ENCODE data around the gene DDIT3. TPM values are rescaled to one million over a fixed set of nuclear protein-coding genes. Genes with fewer than 3 reads are reported as not detected.

The DDIT3 gene
- total and polyA plus RNA-seq, 2 of the 8 experiments (the other 6 are each of a cell fraction or from before 2014, with no cell fraction given), result 4.9 to 5.7 TPM

- Histone ChIP-seq H4K5ac (ENCODE audit: insufficient read length, low read depth, low read length) (no peak overlapping the region), H2BK15ac (ENCODE audit: low read length) (no peak overlapping the region), H2AFZ (ENCODE audit: low read length) (no peak overlapping the region), H3K36me3 (ENCODE audit: control insufficient read depth in 2 of 4, insufficient read depth in 4 of 4, low read length in 3 of 4) (peaks cover 0 to 2% (median under 1%) of the 10 kb centered on the region in 4 experiments; a peak in 3 of 8 replicates), H2BK5ac (ENCODE audit: low read depth, low read length) (no peak overlapping the region), H3K27me3 (replicated peaks in 1 of 4; ENCODE audit: control insufficient read depth in 3 of 4, extremely low read depth in 1 of 4, insufficient read depth in 3 of 4, low read length in 3 of 4) (peaks cover 20 to 49% (median 42%) of the 10 kb centered on the region in 4 experiments), H2BK12ac (ENCODE audit: low read depth, low read length) (no peak overlapping the region), H3K4ac (replicated peaks; ENCODE audit: insufficient read length, low read depth, low read length) (no peak overlapping the region), H3K23ac (ENCODE audit: insufficient read length) (no peak overlapping the region), H3K9me3 (ENCODE audit: insufficient read depth in 2 of 2, low read depth in 1 of 2, low read length in 1 of 2) (no peaks in the 10 kb centered on the region), H3K9ac (replicated peaks in 1 of 4; ENCODE audit: extremely low read depth in 1 of 4, low read depth in 3 of 4, low read length in 3 of 4) (no peak overlapping the region), H4K91ac (replicated peaks; ENCODE audit: insufficient read length, low read length) (no peak overlapping the region), H3K56ac (replicated peaks; ENCODE audit: insufficient read length, low read depth, low read length) (no peak overlapping the region), H4K8ac (ENCODE audit: extremely low read depth, insufficient read depth, low read length) (no peak overlapping the region), H4K20me1 (replicated peaks in 1 of 2; ENCODE audit: control insufficient read depth in 1 of 2, insufficient read depth in 2 of 2, low read length in 2 of 2) (peaks cover 0 to 4% of the 10 kb centered on the region in 2 experiments), H3K4me3 (ENCODE audit: extremely low read depth in 1 of 4, insufficient read depth in 2 of 4, low read depth in 3 of 4, low read length in 4 of 4) (no peak overlapping the region), H2AK5ac (ENCODE audit: low read depth, low read length) (no peak overlapping the region), H3K79me2 (ENCODE audit: control insufficient read depth in 1 of 2, insufficient read depth in 2 of 2, low read length in 2 of 2) (no peaks in the 10 kb centered on the region), H3K79me1 (ENCODE audit: low read depth, low read length) (no peaks in the 10 kb centered on the region), H3K23me2 (ENCODE audit: low read depth, low read length) (peaks cover 8% of the 10 kb centered on the region; the same call in 1 of the 2 replicates), H2BK20ac (ENCODE audit: low read length) (no peak overlapping the region), H2BK120ac (replicated peaks; ENCODE audit: low read depth, low read length) (no peak overlapping the region), H3K4me2 (ENCODE audit: insufficient read depth in 1 of 2, low read depth in 2 of 2, low read length in 2 of 2) (peak overlapping the region in 1 of 2 experiments; percentile 88; a peak in 2 of 4 replicates), H3K27ac (ENCODE audit: low read depth, low read length) (no peak overlapping the region), H3K14ac (ENCODE audit: insufficient read length) (no peak overlapping the region), H3K18ac (ENCODE audit: extremely low read depth, low read length) (no peak overlapping the region), H3K4me1 (replicated peaks in 1 of 4; ENCODE audit: control insufficient read depth in 3 of 4, insufficient read depth in 4 of 4, low read length in 3 of 4) (peaks cover 0 to 25% (median 11%) of the 10 kb centered on the region in 4 experiments; a peak in 6 of 7 replicates)
- FAIRE-seq, result no peak
- DNase-seq (ENCODE audit: low read depth in 1 of 2, low spot score in 2 of 2), result no peak
- ChIA-PET CTCF (ENCODE audit: partially characterized antibody) (interaction anchor here (0.6 to 25.1 kb wide), 12 partner anchors 12 to 265 kb away, joined by 3 to 441 read pairs (median 3); partner anchors contain the start of genes GLI1, INHBE, MARS1 and STAC3), POLR2A (ENCODE audit: partially characterized antibody) (interaction anchor here (0.8 to 1.8 kb wide), 4 partner anchors 52 to 243 kb away, joined by 3 to 4 read pairs (median 4); no protein-coding TSS in a partner anchor)
- TF ChIP-seq SIX5 (IDR thresholded peaks at IDR 0.05; ENCODE audit: low read depth, low read length) (no peak), TEAD4 (IDR thresholded peaks at IDR 0.05; ENCODE audit: low read depth, low read length) (no peak), TAF7 (optimal IDR thresholded peaks at IDR 0.05; ENCODE audit: borderline replicate concordance, low read depth, low read length) (no peak), TAF1 (IDR thresholded peaks at IDR 0.05; ENCODE audit: low read depth, low read length) (no peak), CHD2 (IDR thresholded peaks at IDR 0.05; ENCODE audit: low read length) (no peak), CEBPB (IDR thresholded peaks at IDR 0.05; ENCODE audit: low read depth, low read length) (no peak), ATF3 (IDR thresholded peaks at IDR 0.05; ENCODE audit: insufficient read depth, low read depth, low read length) (no peak), CHD1 (IDR thresholded peaks at IDR 0.05; ENCODE audit: low read depth, low read length) (no peak), RNF2 (IDR thresholded peaks at IDR 0.05; ENCODE audit: borderline replicate concordance, low read depth, low read length, missing control alignments, poor library complexity, severe bottlenecking) (no peak), CREB1 (IDR thresholded peaks at IDR 0.05) (no peak)
- 86% methylated on average over 8 of the region's 8 CpGs; no CpG with 5 or more reads in 1 of the 2 experiments for WGBS, 2 experiments (ENCODE audit: extremely low coverage in 1 of 2, insufficient coverage in 1 of 2, insufficient read length in 1 of 2, insufficient replicate concordance in 2 of 2, low coverage in 1 of 2, low lambda C conversion rate in 2 of 2, missing lambda C conversion rate in 1 of 2)
Observed at GRCh38 chr12:57474430-57474829, 45.9 kb downstream of the DDIT3 start.

Data from H1 (cell line).